GM21737 (cell line): ENCODE measurements around the gene TUG1.

Experiments used
- ATAC-seq: cut with Tn5 transposase; IDR thresholded peaks from one replicate; pipeline ENCODE4 v1.9.1; 2021; ENCODE audit warnings: mild to moderate bottlenecking, moderate library complexity; ENCODE audit not compliant: unreplicated experiment

Gene TUG1

DNA sequence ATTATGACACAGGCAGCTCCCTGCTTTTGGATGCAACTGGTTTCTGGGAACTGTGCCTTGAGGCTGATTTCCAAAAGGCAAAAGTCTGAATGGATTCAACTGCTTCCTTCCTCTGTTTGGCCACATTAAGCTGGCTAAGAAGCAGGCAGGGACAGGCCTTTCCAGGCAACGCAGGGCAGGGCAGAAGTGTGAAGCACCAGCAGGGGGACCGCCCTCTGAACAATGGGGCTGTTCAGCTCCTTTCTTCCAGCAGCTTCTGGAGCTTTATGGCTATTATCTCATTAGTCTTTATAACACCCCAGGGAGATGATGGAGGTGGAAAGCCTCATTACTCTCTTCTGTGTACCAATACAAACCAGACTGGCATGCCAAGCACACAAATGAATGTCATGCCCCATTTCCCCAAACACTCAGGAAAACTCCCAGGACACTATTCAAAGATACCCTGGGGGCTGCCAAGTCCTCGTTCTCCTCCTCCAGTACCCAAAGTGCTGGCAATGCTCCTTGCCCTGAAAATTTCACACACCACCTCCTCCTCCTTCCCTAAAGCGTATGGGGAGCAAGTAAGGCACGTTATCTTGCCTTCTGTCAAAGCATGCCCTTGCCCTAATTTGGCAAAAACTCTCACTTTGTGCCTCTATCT, 21.8 kb upstream of the TUG1 start:
- no peak for ATAC-seq

DNA sequence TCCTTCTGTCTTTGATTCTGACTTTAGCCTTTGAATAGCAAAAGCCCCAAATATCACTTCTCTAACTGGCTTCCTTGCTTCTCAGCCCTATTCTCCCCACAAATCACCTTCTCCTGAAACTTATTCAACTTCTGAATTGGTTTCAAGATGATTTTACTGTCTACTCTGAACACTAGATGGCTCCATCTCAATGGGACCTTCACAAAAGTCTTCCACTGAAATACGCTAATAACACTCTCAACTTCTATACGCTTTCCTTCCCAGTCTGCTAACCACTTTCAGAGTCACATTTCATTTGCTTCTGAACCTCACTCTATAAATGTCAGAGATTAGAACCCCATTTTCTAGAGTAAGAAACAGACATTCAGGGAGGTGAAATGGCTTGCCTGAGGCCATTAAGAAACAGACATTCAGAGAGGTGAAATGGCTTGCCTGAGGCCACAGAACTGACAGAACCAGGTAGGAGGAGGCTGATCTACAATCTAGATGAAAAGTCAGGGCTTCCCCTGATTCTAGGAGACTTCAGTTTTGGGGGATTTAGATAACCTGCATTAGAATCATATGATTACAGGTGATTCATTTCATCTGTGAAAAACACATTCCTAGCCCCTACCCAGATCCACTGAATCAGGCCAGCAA, 21.1 kb upstream of the TUG1 start:
- ATAC-seq, result no peak

DNA sequence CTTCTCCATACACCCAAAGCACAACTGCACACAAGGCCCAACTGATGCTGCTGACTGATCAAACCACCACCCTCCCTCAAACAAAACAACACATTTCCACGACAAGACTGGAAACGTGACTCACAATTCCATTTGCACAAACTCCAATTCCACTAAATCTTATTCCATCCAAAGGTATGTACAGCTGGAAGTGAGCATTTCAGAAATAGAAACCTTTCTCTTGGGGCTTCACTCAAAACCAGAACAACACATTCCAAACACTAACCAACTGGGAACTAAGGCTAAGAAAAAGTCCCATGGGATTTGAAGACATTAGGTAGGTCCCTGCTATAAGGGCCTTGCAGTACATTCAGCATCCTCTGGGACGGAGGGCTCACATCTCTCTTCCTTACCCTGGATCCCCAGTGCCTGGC, 20.1 kb upstream of the TUG1 start:
- ATAC-seq, result no peak

DNA sequence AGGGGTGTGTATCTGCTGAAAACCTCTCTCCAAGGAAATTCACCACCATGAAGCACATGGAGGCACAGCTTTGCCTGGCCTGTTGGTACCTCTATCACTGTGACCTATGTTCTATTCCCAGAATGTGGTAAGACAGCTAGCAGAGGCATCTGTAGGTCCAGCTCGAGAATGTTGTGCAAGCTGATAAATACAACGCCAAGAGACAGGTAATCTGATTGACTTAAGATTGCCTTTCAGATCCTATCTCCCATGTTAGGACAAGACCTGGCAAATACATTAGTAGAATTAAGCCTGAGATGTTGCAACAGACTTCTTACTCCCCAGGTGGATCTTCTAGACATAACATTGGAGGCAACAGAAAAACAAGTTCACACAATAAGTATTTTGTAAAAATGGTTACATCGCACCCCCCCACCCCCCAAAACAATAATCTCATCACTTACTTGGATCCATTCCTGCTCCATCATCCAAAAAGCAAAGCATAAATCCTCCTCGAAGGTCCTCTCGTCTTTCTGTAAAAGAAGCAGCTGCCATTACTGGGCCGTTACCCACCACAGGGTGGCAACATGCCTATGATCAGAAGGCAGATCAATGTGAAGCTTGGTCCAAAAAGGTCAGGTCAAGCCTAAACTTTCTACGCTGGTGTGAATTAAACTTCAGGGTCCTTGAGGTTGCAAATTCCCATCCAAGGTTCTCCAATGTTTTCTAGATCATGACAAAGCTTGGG, 19.0 kb upstream of the TUG1 start:
- no peak for ATAC-seq

- no peak for ATAC-seq
Measured at GRCh38 chr22:30953206-30953605, 15.9 kb upstream of the TUG1 start.

- no peak for ATAC-seq
Measured at GRCh38 chr22:30955153-30955552, 13.9 kb upstream of the TUG1 start.

DNA sequence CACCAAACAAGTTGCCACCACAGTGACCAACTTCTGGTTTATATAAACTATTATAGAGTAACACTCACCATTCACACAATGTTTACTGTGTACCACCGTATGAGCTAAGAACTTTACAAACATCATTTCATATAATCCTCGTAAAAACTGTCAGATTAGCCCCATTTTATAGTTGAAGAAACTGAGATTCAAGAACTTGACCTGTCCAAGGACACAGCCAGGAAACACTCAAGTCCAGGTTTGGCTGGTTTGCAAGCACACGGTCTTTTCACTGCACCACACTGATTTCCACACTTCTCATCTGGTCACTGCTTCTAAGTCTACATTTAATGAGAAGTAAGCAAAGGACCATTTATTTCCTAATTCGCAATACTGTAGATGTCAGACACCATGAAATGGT, 4.2 kb upstream of the TUG1 start:
- ATAC-seq, result no peak

DNA sequence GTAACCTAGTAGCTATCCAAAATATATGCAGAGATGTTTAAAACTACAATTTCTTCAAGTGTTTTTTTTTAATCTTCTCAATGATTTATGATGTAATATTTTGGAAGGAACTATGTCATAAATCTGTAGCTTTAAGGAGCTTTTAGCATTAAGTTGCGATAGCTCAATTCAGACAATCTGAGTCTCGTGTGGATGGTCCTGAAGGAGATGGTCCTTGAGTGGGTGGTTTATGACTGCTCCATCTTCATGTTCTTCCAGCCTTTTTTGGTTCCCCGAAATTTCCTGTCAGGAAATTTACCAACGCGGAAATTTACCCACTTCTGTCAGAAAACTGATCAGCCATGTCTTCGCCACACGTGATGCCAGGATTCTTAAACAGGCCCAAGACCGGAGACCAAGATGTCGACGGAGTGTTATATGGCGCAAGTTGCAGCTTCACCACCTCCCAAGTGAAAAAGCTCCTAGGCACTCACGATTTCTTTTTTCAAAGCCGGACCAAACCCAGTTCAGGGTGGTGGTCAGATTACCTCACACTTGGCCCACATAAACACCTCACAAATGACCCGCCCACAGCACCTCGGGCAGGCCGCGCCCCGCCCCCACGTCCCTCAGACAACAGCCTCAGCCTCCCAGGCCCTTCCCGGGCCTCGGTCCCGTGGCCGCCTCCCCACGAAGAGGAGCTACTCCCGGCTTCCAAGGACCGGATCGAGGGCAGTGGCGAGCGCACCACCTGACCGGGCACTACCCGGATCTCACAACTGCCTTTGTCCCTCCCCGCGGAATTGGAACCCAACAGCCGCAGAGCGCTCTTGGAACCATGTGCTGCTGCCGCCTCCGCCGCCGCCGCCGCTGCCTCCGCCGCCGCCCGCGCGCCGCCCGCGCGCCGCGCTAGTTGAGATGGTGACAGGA, 796 bp upstream of the TUG1 start, which contains the start of gene MORC2:
Gene MORC2 (minus strand): TSS at position 760 of the 909 bp plus-strand sequence. CDS start 885 bp downstream, outside the sequence.
- ATAC-seq, result peak; percentile 25

DNA sequence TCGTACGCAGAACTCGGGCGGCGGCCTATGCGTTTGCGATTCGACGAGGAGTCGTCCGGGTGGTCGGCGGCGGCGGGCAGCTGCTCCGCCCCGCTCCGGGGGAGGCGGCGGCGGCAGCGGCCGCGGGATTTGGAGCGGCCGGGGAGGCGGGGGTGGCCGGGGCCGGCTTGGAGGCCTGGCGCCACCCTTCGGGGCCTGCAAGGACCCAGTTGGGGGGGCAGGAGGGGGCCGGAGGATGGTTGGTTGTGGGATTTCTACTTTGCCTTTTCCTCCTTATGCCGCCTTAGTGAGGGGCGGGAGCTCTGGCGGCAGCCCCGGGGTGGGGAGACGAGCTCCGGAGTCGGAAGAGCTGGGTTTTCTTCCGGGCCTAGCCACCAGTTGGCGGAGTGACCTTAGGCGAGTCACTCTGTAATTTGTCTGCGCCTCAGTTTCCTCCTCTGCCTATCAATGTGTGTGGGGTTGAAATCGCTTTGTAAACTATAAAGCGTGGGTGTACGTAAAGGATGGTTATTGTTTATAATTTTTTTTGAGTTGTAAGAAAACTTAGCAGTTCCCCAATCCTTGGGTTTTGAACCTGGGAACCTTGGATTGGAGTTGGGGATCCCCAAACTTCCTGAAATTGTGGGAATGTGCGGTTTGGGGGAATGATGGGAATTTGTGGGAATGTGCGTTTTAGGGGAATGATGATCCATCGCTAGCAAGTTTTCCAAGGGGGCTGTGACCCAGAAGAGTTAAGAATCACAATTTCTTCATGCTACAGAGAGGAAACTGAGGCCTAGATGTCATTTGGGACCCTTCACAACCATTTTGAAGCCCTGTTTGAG, 679 bp downstream of the TUG1 start:
- peak; percentile 26 for ATAC-seq

DNA sequence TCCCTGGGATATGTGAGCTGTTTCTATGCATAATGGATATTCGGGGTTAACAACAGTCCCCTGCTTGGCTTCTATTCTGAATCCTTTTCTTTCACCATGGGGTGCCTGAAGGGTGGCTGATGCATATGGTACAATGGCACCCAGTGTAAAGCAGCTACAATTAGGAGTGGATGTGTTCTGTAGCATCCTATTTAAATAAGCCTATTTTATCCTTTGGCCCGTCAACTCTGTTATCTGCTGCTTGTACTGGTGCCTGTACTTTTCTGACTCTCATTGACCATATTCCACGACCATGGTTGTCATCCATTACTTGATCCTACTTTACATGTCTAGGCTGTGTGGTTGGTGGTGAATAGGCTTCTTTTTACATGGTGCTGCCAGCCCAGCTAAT, 1.3 kb downstream of the TUG1 start:
- no peak for ATAC-seq

- ATAC-seq, result no peak
Measured at GRCh38 chr22:30978304-30978962, 9.4 kb downstream of the TUG1 start.

- no peak for ATAC-seq
Measured at GRCh38 chr22:30979932-30980331, 10.9 kb downstream of the TUG1 start.

DNA sequence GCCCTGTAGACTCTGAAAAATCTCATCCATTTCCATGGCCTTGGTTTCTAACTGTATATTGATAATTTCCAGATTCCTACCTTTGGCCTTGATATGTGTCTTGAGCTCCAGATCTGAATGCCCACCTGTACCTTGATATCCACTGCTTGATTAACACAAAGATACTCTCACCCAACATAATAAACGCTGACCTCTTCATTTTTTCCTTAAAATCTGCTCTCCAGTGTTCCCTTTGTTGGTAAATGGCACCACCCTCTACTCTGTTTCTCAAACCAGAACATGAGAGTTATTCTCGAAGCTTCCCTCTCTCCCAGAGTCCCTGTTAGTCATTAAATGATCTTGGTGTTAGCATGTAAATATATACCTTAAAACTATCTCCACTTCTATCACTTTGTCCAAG, 13.4 kb downstream of the TUG1 start:
- ATAC-seq, result no peak

- ATAC-seq, result no peak
Measured at GRCh38 chr22:30984317-30984716, 15.3 kb downstream of the TUG1 start.

GRCh38 chr22:30985561-30986208, 16.6 kb downstream of the TUG1 start:
- no peak for ATAC-seq

- ATAC-seq, result no peak
Measured at GRCh38 chr22:30989474-30989873, 20.4 kb downstream of the TUG1 start.

- ATAC-seq, result no peak
Measured at GRCh38 chr22:30990690-30991089, 21.6 kb downstream of the TUG1 start.

DNA sequence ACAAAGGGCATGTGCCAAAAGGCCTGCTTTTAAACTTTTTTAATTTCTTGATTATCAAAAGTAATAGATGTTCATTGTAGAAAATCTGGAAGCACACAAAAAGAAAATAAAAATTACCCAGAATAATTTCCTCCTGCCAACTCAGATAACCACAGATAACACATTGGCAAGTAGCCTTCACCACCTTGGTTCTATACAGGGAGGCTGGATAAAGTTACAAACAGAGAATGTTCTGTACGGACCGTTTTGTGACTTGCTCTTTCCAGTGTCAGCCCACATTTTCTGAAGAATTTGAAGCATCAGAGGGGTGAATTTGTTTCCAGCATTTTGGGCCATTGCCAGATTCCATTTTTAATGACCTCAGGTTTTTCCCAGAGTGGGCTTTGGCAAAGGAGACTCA, 23.5 kb downstream of the TUG1 start:
- ATAC-seq, result no peak

GRCh38 chr22:30994960-30995359, 25.9 kb downstream of the TUG1 start:
- no peak for ATAC-seq
